ENCODE results near the gene KATNB1.
A peak's percentile ranks its signal among the peaks of the same experiment; 100 is the strongest.
"Not testable (repeated sequence)": the region's sequence is repeated elsewhere in the genome, so short reads cannot be mapped to it uniquely, and the experiment has no call there.

The KATNB1 gene

DNA sequence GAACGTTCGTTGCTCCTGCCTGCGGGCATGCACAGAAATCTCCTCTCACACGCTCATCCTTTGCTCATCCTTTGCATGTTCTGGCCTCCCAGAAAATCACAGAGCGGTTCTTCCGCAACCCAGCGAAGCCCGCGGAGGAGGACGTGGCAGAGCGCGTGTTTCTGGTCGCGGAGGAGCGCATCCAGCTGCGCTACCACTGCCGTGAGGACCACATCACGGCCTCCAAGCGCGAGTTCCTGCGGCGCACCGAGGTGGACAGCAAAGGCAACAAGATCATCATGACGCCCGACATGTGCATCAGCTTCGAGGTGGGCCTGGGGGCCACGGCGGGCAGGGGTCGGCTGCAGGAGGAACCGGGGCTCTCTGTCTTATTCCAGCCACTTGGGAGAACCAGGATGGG, 9.6 kb upstream of the KATNB1 start:
- DNase-seq (ENCODE audit: low spot score) = no peak

DNA sequence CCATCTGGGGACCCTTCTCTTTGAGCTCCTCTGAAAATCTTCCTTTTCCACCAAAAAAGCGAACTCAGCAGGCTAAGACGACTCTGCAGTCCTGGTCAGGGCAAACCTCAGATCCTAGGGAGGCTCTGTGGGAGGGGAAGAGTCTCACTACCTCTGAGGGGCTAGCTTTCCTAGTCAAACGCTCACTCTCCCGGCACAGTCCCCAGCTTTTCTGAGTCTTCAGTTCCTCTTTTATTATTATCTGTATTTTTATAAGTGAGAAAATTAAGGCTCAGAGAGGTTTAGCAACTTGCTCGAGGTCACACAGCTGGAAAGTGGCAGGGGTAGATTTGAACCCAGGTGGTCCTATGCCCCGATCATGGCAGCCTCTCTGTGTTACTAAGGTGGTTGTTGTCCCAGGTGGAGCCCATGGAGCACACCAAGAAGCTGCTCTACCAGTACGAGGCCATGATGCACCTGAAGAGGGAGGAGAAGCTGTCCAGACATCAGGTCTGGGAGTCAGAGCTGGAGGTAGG, 9.1 kb upstream of the KATNB1 start:
- DNase-seq (ENCODE audit: low spot score) = no peak

DNA sequence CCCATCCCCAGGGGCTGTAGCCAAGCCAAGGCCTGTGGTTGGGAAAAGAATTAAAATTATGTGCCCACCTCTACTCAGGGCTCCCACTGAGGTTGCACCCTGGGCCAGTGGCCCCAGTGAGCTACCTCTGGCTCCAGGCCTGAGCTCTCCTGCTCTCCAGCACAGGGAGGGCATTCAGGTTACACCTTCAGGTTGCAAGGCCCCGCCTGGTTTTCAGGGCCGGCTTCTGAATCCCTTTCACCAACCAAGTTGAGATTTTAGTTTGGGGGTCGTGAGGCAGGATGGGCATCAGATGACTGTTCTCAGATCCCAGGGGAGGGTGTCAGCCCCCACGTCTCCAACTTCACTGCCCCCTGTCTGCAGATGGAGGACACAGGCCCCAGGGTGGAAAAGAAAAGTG, 8.0 kb upstream of the KATNB1 start:
- no peak for DNase-seq (ENCODE audit: low spot score)

DNA sequence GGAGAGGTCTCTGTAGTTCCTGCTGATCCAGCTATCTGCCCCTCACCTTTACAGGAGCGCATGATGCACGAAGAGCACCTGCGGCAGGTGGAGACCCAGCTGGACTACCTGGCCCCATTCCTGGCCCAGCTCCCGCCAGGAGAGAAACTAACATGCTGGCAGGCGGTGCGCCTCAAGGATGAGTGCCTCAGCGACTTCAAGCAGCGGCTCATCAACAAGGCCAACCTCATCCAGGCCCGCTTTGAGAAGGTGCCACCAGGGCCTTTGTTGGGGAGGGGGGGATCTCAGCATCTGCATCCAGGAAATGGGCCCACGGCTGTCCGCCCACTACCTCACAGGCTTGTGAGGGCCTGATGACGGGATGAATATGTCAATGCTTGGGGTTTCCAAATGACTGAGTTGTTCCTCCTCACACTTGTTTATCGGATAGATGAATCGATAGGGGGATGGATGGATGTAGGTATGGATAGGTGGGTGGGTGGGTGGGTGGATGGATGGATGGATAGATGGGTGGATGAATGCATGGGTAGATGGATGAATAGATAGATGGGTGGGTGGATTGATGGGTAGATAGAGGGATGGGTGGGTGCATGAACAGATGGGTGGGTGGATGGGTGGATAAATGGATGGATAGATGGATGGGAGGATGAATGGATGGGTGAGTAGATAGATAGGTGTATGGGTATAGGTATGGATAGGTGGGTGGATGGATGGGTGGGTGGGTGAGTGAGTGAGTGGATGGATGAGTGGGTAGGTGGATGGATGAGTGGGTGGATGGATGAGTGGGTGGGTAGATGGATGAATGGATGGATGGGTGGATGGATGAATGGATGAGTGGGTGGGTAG, 7.0 kb upstream of the KATNB1 start:
- DNase-seq (ENCODE audit: low spot score) = no peak

DNA sequence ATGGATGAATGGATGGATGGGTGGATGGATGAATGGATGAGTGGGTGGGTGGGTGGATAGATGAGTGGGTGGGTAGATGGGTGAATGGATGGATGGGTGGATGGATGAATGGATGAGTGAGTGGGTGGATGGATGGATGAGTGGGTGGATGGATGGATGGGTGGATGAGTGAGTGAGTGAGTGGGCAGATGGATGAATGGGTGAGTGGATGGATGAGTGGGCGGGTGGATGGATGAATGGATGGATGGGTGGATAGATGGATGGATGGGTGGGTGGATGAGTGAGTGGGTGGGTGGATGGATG, 6.4 kb upstream of the KATNB1 start:
- DNase-seq (ENCODE audit: low spot score) = no peak

DNA sequence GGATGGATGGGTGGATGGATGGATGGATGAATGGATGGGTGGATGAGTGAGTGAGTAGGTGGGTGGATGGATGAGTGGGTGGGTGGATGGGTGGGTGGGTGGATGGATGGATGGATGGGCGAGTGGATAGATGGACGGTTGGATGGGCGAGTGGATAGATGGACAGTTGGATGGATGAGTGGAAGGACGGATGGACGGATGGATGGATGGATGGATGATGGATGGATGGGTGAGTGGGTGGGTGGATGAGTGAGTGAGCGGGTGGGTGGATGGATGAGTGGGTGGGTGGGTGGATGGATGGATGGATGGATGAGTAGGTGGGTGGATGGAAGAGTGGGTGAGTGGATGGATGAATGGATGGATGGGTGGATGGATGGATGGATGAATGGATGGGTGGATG, 5.7 kb upstream of the KATNB1 start:
- DNase-seq (ENCODE audit: low spot score) = not testable (repeated sequence)

DNA sequence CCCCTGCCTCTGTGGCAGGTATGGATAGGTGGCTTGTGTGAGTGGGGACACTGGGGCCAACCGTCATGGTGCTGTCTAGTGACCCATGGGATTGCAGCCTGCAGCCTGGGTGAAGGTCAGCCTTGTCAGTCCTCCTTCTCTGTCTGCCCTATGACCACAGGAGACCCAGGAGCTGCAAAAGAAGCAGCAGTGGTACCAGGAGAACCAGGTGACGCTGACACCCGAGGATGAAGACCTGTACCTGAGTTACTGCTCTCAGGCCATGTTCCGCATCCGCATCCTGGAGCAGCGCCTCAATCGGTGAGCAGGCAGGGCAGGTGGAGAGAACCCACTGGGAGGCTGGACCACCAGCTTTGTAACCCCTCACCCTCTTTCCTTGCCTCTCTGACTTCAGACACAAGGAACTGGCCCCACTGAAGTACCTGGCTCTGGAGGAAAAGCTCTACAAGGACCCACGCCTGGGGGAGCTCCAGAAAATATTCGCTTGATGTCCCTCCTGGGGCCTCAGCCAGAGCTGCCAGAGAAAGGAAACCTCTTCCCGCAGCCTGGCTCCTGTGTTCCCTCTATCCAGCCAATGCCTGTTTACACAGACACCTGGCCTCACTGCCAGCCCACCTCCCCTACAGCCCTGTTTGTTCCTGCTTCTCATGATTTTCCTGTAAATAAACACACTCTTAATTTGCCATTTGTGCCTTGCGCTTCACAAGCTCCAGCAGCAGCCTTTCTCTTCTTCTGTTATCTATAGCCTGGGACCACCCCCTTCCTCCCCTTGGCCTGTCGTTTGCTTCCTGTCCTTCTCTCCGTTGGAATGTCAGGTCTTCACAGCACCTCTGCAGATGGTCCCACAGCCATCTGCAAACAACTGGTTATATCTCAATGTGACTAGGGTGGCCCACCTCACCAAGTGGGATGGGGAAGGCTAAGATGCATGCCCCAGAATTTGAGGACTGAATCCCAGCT, 4.5 kb upstream of the KATNB1 start:
- DNase-seq (ENCODE audit: low spot score) = no peak

DNA sequence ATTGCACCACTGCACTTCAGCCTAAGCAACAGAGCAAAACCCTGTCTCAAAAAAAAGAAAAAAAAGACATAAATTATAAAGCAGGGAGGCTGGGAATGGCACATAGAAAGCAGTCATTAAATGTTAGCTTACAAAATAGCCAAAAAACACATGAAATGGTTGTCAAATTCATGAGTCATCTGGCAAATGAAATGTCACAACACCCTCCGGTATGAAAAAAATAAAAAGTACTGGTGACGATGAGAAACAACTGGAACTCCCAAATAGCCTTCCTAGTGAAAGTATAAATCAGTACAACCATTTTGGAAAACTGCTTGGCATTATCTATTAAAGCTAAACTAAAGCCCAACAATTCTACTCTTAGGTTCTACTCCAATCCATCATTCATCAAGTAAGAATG, 3.5 kb upstream of the KATNB1 start:
- DNase-seq (ENCODE audit: low spot score) = peak; percentile 74

DNA sequence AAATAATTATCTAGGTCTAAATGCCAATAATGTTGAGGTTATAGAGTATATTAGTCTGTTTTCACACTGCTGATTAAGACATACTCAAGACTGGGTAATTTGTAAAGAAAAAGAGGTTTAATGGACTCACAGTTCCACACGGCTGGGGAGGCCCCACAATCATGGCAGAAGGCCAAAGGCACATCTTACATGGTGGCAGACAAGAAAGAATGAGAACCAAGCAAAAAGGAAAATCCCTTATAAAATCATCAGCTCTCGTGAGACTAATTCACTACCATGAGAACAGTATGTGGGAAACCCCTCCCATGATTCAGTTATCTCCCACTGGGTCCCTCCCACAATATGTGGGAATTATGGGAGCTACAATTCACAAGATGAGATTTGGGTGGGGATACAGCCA, 2.9 kb upstream of the KATNB1 start:
- DNase-seq (ENCODE audit: low spot score) = no peak

DNA sequence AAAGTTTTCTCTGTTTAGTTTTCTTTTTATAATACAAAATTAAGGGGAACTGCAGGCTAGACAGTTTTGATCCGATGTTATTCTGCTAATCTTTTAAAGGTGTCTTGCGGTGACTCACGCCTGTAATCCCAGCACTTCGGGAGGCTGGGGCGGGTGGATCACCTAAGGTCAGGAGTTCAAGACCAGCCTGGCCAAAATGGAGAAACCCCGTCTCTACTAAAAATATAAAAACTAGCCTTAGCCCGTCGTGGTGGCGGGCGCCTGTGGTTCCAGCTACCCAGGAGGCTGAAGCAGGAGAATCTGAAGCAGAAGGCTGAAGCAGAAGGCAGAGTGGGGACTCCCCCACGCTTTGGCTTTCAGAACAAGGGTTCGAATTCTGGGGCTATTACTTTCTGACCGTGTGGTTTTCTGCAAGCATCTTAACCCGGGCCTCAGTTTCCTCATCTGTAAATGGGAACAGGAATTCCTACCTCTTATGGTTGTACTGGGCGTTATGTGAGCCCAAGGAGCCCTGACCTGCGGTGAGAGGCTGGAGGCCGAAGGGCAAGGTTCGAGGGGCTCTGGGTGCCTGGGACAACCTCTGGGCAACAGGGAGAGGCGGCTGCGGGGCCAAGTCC, 1.2 kb upstream of the KATNB1 start:
- no peak for DNase-seq (ENCODE audit: low spot score)

DNA sequence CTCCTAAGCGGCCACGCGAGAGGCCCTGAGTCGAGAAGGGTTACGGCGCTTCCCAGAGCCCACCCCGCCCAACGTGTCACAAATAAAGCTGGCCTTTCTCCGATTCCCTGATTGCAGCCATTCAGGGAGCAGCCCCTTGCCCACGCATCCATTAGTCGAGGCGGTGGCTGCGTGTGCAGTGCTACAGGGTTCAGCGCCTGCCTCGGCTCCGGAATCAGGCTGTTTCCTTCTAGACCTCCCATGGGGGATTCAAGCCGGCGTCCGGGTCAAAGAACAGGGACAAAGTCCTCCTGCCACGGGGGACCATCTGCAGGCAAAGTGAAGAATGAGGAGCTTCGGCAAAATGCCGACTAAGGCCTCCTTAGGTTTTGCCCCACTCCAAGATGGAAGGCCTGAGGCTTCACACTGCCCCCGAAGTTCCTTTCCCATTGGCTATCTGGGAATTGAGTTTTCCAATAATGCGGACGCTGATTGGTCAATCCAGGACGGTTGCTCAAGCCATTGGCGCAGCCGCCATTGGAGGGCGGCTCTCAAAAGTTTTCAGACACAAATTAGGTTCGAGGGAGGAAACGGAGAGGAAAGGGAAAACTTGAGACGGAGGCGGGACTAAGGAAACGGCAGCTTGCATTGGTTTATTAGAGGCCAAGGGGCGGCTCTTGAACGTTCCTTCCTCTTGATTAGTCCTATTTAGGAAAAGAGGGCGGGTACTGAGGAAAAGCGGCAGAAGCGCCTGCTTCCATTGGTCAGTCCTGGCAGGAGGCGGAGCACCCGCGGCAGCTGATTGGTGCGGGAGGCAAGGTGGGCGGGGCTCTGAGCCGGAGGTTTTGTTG, 430 bp upstream of the KATNB1 start:
- DNase-seq (ENCODE audit: low spot score) = peak; percentile 97

DNA sequence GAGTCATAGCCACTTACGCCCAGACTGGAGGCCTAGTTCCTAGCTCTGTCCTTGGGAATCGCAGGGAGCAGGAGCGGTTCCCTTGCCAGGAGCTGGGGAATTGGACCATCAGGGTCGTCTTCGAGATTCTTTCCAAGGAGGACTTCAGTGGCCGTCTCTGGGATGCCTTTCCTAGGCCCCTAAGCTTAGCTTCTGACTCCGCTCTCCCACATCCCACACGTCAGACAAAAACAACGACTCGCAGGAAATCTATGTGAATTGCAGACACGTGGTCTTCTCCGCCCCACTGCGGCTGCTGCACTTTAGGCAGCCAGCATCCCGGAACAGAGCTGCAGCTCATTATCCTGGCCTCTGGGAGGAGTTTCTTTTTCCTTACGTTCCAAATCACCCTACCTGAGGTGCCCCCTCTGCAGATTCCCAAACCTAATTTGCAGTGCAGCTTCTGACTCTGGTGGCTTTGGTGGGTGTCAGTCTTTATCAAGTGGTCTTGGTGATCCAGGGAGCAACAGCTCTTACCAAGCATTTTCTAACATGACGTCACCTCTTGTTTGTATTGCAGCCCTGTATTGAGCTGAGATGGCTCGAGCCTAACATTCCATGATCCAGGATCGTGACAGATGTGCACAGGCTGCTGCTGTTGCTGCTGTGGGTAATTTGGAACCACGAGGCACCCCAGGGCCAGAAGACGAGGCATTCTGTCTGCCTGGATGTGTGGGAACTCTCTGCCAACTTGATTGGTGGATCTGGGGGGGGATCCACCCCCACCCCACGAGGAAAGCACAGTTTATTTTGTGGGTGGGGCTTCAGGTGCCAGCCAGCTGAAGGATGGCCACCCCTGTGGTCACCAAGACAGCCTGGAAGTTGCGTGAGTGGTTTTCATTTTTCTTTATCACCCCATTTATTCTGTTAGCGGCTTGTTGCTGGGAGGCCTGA, 1.1 kb downstream of the KATNB1 start:
- DNase-seq (ENCODE audit: low spot score) = peak; percentile 77

DNA sequence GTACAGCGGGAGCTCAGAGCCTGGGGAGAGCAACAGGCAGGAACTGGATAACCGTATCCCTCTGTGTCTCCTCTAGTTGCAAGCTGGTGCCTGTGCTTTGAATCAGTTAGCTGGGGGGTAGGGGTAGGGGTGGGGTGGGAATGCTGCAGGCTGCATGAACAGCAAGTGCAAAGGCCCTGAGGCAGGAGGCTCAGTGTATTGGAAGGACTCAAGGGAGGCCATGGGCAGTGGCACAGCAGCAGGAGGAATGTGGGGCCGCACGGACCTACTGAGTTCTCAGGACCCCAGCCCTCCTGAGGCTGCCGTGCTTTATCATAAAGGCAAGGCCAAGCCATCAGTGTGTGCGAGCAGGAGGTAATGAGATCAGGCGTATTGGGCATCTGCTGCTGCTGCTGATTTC, 3.3 kb downstream of the KATNB1 start:
- DNase-seq (ENCODE audit: low spot score) = no peak

DNA sequence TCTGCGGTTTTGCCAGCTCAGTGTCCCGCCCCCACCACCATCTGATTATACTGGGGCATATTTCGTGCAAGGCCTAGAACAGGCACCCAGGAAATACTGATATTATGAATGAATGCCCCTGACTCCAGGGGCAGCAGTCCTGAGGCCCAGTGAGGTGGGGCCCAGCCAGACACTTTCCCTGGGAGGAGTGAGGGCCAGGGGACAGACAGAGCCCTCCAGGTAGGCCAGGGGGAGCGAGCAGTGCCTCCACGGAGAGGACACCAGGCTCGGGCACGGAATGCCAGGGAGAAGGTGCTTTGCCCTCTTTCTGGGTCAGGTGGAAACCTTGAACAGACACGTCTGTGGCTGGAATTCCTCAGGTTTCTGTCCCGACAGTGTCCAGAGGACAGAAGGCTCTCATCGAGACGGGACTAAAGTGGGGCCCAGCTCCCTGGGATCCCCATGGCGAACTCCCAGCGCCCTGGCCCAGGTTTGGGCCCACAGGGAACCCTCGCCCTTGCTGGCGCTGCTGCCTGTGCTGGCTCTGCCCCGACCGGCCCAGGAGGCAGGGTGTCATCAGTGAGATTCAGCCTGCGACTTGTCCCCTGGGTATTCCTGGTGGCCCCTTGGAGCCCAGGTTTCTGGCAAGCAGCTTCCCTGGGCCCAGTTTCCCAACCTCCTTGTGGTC, 4.3 kb downstream of the KATNB1 start:
- no peak for DNase-seq (ENCODE audit: low spot score)

DNA sequence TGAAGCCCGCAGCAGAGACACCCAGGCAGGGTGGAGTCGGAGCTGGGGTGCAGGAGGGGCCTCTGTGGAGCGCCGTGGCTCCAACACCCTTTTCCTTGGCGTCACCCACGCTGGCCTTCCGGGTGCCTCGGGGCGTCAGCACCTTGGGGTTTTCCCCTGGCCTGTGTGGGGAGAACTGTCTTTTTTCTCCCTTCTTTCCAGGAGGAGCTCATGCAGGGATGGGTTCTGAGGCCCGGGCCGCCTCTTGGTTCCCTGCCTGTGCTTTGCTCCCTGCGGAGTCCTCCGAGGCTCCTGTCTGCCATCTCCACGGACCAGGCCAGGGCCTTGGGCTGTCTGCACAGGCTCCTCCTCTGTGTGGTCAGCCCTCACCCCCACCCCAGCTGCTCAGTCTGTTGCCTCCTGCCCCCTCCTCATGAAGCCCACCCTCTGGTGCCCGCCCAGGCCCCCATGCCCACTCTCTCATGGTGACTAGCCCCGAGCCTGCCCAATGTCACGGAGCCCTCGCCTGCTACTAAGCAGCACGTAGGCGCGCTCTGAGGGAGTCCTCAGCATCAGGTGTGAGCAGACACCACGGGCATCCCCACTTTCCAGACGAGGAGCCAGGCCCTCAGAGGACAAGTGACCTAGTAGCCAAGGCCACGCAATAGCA, 5.0 kb downstream of the KATNB1 start:
- DNase-seq (ENCODE audit: low spot score) = no peak

DNA sequence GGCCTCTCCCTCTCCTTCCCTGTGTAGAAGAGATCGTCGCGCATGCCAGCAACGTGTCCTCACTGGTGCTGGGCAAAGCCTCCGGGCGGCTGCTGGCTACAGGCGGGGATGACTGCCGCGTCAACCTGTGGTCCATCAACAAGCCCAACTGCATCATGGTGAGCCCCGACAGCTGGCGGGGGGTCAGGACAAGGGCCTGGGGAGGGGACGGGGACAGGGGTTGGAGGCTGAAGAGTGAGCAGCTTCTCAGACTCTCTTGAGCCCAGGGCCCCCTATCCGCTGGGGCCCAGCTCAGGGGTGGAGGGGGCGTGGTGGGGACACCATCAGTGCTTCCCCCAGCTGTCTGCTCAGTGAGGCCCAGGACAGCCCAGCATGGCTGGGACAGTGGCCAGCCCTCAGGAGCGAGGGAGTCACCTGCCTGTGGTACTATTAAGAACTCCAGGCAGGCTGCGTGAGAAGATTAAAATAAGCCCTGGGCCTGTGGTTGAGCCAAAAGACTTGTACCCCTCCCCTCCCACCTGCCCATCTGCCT, 6.2 kb downstream of the KATNB1 start:
- no peak for DNase-seq (ENCODE audit: low spot score)

DNA sequence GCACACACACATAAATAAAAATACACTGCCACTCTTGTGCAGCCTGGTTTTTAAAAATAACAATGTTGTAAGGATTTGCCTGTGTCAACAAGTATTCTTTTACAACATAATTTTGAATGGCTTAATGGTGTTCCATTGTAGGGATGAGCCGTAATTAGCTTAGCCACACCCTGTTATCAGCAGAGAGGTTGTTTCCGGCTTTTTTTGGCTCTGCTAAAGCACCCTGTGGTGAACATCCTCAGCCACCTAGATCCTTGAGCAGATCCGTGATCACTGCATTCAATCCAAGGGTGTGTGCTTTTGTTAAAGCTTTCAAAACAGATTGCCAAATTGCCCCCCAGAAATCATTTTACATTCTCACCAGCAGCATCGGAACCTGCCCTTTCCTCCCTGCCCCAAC, 7.0 kb downstream of the KATNB1 start:
- DNase-seq (ENCODE audit: low spot score) = no peak

DNA sequence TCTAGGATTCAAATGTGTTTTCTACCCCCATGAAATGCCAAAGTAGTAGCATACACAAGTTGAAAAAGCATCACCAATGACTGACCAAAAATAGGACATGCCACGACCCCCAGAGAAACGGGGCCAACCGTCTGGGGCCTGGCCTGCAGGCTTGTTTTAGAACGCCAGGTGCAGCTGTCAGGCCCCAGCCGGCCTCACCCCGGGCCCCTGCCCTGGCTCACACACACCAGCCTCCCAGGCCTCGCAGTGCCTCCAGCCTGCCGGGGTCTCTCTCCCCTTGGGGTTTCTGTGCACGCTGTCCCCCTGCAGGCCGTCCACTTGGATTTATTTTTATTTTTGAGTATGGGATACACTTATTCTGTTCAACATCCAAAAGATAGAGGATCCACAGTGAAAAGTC, 7.9 kb downstream of the KATNB1 start:
- no peak for DNase-seq (ENCODE audit: low spot score)

Data from AG20443 (cell line).